ENCODE measurements around the gene PGLYRP4.

Gene PGLYRP4

DNA sequence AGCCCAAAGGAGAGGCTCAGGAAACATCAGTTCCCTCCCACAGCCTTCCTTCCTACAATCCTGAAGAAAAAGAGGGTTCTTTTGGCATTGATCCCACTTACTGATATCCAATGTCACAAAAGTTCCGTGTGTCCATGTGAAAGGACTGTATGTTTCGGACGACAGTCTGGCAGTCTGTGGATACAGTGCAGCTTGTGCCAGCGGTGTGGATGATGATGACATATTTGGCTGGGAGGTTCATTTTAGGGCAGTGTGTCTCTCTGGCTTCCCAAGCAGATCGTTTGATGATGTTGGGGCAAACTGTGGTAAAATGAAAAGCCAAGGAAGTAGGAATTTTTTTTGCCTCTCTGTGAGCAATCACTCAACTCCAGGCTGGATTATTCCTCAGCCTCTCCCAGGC is 46.3 kb downstream of the PGLYRP4 start:
- in situ Hi-C loops (cut with MboI; ENCODE audit: low sequenced_read_pairs): no loop called here

DNA sequence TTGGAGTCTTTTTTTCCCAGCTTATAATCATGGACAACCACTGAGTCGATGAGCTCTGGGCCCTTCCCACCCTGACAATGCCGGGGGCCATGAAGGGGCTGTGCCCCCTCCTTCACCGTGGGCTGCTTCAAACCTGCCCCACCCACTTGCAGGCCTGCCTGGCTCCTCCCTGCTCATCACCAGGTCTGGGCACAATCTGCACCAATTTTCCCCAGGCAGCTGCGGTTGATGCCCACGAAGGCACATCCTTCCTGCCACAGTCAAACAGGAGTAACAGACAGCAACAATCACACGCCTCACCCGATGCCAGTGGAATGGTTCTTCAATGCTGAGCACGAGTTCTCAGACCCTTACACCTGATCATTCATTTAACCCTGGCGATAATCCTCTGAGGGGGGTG is 54.8 kb downstream of the PGLYRP4 start:
- in situ Hi-C loops (cut with MboI; ENCODE audit: low sequenced_read_pairs): no loop called here

GRCh38 chr1:153293480-153293775 is 55.2 kb downstream of the PGLYRP4 start:
- in situ Hi-C loops (cut with MboI; ENCODE audit: low sequenced_read_pairs): no loop called here

GRCh38 chr1:153292740-153293479 is 55.7 kb downstream of the PGLYRP4 start:
- in situ Hi-C loops (cut with MboI; ENCODE audit: low sequenced_read_pairs): no loop called here

- in situ Hi-C loops (cut with MboI; ENCODE audit: low sequenced_read_pairs): no loop called here
Measured at GRCh38 chr1:153292185-153292584, 56.5 kb downstream of the PGLYRP4 start.

- in situ Hi-C loops (cut with MboI; ENCODE audit: low sequenced_read_pairs): no loop called here
Measured at GRCh38 chr1:153291514-153291913, 57.1 kb downstream of the PGLYRP4 start.

- in situ Hi-C loops (cut with MboI; ENCODE audit: low sequenced_read_pairs): no loop called here
Measured at GRCh38 chr1:153288634-153289275, 59.9 kb downstream of the PGLYRP4 start.
